NCI-H748 treated with DMSO at 0.1 percent for 48 hours (cell line): Measurements from ENCODE around the gene MND1.

Experiments used
- DNase-seq: peaks from one replicate; lab custom pipeline; 2025; lab: John Stamatoyannopoulos, UW

Gene MND1

GRCh38 chr4:153344131-153345011 is at the start of gene MND1:
MND1 (plus strand) TSS chr4:153344688; CDS start chr4:153344738, 50 bp downstream.
- peak; percentile 27 for DNase-seq

GRCh38 chr4:153295131-153295755 is 49.2 kb upstream of the MND1 start:
- DNase-seq: no peak

GRCh38 chr4:153296040-153296823 is 48.3 kb upstream of the MND1 start:
- DNase-seq: no peak

- DNase-seq: no peak
Measured at GRCh38 chr4:153297116-153297515, 47.4 kb upstream of the MND1 start.

- DNase-seq: no peak
Measured at GRCh38 chr4:153310793-153311192, 33.7 kb upstream of the MND1 start.

GRCh38 chr4:153314915-153315314 is 29.6 kb upstream of the MND1 start:
- DNase-seq: no peak

GRCh38 chr4:153318696-153319320 is 25.7 kb upstream of the MND1 start:
- DNase-seq: peak; percentile 13

- DNase-seq: no peak
Measured at GRCh38 chr4:153322791-153323190, 21.7 kb upstream of the MND1 start.

- DNase-seq: no peak
Measured at GRCh38 chr4:153324046-153324445, 20.4 kb upstream of the MND1 start.

- DNase-seq: no peak
Measured at GRCh38 chr4:153325558-153325957, 18.9 kb upstream of the MND1 start.

GRCh38 chr4:153326513-153326912 is 18.0 kb upstream of the MND1 start:
- no peak for DNase-seq

GRCh38 chr4:153327247-153327646 is 17.2 kb upstream of the MND1 start:
- no peak for DNase-seq

GRCh38 chr4:153332936-153333335 is 11.6 kb upstream of the MND1 start:
- DNase-seq: no peak

GRCh38 chr4:153333874-153334273 is 10.6 kb upstream of the MND1 start:
- no peak for DNase-seq

GRCh38 chr4:153335665-153336064 is 8.8 kb upstream of the MND1 start:
- no peak for DNase-seq

GRCh38 chr4:153337686-153338085 is 6.8 kb upstream of the MND1 start:
- no peak for DNase-seq

GRCh38 chr4:153341575-153342090 is 2.9 kb upstream of the MND1 start:
- no peak for DNase-seq

- DNase-seq: no peak
Measured at GRCh38 chr4:153342751-153343552, 1.5 kb upstream of the MND1 start.

- DNase-seq: peak; percentile 6
Measured at GRCh38 chr4:153345012-153345981, 809 bp downstream of the MND1 start.

GRCh38 chr4:153346031-153346430 is 1.5 kb downstream of the MND1 start:
- no peak for DNase-seq
